Eye (tissue), 1 donor: Measurements from ENCODE around the gene HNRNPM.
"Not testable (repeated sequence)": the region's sequence is repeated elsewhere in the genome, so short reads cannot be mapped to it uniquely, and the experiment has no call there.

Experiments used
- DNase-seq: peaks from one replicate; pipeline ENCODE4 v3.0.0-alpha.2; 2015

The HNRNPM gene

GRCh38 chr19:8444677-8445487 is at the start of gene HNRNPM:
Gene HNRNPM (plus strand): TSS chr19:8444975. CDS start chr19:8444999, 24 bp downstream.
- peak; percentile 99 for DNase-seq

- DNase-seq, result no peak
These were observed 49.1 kb upstream of the HNRNPM start for GRCh38 chr19:8395621-8396082.

DNA sequence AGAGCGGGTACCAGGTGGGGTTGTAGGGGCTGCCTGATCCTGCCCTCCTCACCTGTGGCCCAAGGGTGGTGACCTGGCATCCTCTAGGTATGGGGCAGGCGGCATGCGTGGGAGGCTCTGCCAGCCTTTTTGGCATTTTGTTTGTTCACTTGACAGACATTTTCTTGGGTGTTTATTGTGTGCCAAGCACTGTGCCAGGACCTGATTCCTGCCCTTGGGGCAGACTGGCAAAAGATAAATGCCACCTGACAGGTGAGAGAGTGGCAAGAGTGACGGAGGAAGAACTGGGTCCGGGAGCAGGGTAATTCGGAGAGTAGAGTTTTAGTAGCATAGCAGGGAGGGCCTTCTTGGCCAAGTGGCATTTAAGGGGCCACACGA is 48.6 kb upstream of the HNRNPM start:
- no peak for DNase-seq

DNA sequence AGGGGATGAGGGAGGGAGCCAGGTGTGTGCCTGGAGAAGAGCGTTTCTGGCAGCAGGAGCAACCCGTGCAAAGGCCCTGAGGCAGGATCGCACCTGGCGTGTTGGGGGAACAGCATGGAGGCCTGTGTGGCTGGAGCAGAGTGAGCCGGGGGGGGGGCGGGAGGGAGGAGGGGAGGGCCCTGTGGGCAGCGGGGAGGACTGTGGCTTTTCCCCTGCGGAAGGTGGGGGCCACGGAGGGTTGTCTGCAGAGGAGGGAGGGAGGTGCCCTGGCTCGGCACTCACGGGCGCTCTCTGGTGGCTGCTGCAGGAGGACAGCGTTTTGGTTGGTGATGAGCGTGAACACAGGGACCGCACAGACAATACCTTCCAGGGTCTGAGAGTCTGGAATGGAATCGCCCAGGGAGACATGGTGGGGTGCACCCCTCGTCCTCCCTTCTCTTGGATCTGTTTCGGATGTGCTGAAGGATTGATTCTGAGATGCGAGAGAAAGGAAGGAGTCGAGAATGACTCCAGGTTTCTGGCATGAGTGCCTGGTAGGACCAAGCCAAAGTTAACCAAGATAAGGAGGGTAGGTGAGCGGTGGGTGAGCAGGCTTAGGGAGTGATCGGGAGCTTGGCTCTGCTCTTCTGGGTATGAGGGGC is 48.1 kb upstream of the HNRNPM start:
- DNase-seq, result no peak

DNA sequence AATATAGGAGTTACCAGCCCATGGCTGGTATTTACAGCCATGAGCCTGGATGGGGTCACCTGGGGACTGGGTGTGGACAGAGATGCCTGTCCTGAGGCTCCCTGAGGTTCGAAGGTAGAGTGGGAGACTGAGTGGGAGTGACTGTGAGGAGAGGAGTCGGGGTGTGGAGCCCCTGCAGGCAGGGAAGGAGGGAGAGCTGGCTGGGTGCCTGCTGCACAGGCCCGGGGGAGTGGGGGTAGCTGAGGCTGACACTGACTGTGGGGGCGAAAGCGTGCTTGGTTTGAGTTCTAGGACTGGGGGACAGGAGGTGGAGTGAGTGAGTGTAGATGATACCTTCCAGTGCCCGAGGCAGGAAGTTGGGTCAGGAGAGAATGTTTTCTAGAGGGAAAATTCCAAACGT is 47.5 kb upstream of the HNRNPM start:
- no peak for DNase-seq

- DNase-seq, result no peak
These were observed 46.9 kb upstream of the HNRNPM start for GRCh38 chr19:8397746-8398310.

GRCh38 chr19:8398311-8398771 is 46.4 kb upstream of the HNRNPM start:
- DNase-seq, result no peak

DNA sequence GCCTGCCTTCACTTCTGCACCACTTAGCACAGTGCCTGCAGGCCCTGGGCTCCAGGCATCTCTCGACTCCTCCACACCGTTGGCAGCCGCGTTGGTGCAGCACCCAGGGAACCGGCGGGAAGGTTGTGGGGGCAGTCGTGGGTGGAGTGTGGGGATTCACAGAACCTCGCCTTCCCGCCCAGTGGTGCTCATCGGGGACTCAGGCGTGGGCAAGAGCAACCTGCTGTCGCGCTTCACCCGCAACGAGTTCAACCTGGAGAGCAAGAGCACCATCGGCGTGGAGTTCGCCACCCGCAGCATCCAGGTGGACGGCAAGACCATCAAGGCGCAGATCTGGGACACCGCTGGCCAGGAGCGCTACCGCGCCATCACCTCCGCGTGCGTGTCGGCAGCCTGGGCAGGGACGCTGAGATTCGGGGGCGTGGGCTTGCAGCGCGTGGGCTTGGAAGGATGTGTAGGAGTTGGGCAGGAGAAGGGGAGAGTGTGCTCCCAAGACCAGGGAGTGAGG is 45.0 kb upstream of the HNRNPM start:
- no peak for DNase-seq

DNA sequence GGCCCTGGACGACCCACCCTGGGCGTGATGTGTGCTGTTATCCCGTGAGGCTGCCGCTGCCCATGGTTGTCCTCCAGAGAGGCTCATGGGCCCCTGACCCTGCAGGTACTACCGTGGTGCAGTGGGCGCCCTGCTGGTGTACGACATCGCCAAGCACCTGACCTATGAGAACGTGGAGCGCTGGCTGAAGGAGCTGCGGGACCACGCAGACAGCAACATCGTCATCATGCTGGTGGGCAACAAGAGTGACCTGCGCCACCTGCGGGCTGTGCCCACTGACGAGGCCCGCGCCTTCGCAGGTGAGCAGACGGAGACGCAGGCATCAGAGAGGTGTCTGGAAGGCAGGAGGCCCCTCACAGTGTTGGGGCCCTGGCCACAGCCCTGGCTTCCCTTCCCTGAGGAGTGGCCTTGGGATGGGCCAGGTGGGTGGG is 42.8 kb upstream of the HNRNPM start:
- no peak for DNase-seq

DNA sequence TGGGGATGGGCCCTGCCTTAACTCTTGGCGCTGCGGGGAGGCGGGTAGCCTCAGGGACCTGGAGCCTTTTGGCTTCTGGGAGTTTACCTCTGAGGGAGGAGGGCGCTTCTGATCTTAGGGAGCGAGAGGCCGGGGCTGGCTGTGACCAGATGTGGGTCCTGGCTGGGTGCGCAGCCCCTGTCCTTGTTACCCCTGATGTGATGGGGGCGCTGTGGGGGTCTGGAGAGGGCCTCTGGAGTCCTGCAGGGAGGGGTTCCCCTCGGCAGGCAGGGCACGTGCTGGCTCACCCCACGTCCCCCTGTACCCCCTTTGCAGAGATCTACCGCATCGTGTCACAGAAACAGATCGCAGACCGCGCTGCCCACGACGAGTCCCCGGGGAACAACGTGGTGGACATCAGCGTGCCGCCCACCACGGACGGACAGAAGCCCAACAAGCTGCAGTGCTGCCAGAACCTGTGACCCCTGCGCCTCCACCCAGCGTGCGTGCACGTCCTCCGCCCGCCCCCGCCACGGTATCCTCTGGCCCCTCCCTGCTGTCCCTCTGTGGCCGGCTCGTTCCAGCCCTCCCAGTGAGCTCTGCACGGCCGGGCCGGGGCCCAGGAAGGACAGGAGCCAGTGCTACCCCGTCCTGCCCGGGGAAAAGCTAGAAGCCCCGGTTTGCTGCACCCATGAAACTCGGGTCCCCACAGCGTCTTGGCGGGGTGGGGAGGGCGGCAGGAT is 41.5 kb upstream of the HNRNPM start:
- DNase-seq, result no peak

- no peak for DNase-seq
These were observed 41.0 kb upstream of the HNRNPM start for GRCh38 chr19:8403820-8404109.

- DNase-seq, result no peak
These were observed 40.2 kb upstream of the HNRNPM start for GRCh38 chr19:8404391-8405151.

DNA sequence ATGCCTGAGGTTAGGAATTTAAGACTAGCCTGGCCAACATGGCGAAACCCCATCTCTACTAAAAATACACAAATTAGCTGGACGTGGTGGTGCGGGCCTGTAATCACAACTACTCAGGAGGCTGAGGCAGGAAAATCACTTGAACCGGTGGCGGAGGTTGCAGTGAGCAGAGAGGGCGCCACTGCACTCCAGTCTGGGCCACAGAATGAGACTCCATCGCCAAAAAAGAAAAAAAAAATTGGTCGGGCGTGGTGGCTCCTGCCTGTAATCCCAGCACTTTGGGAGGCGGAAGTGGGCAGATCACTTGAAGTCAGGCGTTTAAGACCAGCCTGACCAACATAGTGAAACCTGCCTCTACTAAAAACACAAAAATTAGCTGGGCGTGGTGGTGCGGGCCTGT is 34.1 kb upstream of the HNRNPM start:
- DNase-seq, result not testable (repeated sequence)

GRCh38 chr19:8412783-8413628 is 31.8 kb upstream of the HNRNPM start, which contains the start of gene MARCHF2:
Gene MARCHF2 (plus strand): TSS chr19:8413305. CDS start chr19:8421841, 8,536 bp downstream.
- DNase-seq, result peak; percentile 98

GRCh38 chr19:8413629-8413995 is 31.2 kb upstream of the HNRNPM start:
- no peak for DNase-seq

DNA sequence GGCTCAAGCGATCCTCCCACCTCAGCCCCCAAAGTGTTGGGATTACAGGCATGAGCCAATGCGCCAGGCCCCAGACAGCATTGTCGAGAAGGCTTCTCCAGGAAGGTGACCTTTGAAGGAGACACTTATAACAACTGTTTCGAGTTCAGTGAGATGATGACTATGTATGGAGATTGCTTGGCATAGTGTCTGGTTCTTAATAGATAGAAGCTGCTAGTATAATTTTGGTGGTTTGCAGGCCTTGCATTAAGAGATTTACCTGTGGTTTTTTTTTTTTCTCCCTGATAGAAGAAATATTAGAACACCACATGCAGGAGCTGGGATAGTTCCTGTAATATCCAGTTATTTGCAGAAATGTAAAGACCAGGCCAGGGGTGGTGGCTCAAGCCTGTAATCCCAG is 28.0 kb upstream of the HNRNPM start:
- no peak for DNase-seq

DNA sequence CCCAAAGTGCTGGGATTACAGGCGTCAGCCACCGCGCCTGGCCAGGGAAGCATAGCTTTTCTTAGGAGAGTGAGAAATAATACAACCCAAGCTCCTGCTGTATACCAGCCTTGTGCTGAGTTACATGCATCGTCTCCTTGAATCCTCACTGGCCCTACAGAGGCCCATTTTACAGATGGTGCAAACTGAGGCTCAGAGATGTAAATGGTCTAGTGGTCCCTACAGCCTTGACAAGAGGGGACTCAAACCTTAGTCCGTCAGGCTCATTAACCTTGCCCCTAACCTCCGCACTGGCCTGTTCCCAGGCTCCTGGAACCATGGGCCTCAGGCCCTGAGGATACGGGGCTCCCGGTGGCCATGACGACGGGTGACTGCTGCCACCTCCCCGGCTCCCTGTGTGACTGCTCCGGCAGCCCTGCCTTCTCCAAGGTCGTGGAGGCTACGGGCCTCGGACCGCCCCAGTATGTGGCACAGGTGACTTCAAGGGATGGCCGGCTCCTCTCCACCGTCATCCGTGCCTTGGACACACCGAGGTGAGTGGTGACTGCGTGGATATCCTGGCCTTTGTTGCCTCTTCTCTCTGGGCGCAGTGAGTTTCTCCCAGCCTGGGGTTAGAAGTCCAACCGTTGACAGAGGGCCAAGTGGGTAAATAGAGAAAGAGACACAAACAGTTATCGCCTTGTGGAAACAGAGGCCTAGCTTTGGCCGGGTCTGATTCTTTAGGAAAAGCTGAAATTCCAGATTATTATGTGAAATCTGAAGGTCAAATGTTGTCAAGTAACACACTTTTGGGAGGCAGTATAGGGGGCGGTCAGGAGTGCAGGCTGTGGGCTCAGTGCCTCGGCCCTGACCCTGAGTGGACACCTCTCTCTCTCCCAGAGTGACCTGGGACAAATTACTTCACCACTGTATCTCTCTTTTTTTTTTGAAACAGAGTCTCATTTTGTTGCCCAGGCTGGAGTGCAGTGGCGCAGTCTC is 23.0 kb upstream of the HNRNPM start:
- DNase-seq, result no peak

- peak; percentile 32 for DNase-seq
These were observed 21.0 kb upstream of the HNRNPM start for GRCh38 chr19:8423817-8424223.

DNA sequence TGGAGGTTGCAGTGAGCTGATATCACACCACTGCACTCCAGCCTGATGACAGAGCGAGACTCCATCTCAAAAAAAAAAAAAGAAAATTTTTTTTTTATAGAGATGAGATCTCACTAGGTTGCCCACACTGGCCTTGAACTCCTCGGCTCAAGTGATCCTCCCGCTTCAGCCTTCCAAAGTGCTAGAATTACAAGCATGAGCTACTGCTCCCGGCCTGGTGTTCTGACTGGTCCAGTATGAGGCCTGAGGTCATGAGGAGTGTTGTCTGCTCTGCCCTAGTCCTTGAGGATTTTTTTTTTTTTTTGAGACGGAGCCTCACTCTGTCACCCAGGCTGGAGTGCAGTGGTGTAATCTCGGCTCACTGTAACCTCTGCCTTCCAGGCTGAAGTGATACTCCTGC is 19.4 kb upstream of the HNRNPM start:
- not testable (repeated sequence) for DNase-seq

DNA sequence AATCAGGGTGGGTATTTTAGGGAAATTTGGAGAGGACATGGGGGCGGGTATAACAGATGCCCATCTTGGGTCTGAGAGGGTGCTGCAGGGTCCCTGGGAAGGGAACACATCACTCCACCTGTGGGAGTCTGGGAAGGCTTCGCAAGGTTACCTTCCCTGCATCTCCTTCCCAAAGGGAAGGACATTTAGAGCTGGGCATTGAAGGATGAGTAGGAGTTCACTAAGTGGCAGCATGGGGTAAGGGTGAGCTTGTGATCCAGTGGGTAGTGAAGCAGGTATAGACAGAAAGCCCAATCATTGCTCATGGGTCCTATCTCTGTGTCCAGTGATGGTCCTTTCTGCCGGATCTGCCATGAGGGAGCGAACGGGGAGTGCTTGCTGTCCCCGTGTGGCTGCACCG is 18.5 kb upstream of the HNRNPM start:
- DNase-seq, result no peak
